ENCODE measurements around the gene SLC9A9.

DNA sequence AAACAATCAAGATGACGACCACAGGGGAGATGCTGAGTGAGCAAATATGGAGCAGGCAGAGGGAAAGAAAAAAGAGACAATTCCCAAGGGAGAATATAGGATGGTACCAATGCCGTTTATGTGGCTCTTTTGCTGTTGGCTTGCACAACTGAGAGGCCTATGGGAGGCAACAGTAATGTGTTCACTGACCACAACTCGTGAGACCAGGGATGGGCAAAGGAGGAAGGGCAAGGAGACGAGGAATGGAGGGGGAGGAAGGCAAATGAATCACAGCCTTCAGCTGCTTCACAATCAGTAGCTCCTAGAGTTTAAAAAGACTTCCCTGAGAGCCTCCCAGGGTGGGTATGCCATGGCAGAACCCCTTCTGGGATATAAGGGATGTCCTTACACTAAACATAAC, 131.5 kb downstream of the SLC9A9 start:
- TF ChIP-seq, protein P1, sequence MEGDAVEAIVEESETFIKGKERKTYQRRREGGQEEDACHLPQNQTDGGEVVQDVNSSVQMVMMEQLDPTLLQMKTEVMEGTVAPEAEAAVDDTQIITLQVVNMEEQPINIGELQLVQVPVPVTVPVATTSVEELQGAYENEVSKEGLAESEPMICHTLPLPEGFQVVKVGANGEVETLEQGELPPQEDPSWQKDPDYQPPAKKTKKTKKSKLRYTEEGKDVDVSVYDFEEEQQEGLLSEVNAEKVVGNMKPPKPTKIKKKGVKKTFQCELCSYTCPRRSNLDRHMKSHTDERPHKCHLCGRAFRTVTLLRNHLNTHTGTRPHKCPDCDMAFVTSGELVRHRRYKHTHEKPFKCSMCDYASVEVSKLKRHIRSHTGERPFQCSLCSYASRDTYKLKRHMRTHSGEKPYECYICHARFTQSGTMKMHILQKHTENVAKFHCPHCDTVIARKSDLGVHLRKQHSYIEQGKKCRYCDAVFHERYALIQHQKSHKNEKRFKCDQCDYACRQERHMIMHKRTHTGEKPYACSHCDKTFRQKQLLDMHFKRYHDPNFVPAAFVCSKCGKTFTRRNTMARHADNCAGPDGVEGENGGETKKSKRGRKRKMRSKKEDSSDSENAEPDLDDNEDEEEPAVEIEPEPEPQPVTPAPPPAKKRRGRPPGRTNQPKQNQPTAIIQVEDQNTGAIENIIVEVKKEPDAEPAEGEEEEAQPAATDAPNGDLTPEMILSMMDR (IDR thresholded peaks at IDR 0.05 in 4 of 5, conservative IDR thresholded peaks at IDR 0.05 in 1 of 5): no peak
- no peak for TF ChIP-seq POLR2A (IDR thresholded peaks at IDR 0.05)
